Testis (tissue), 2 donors: ENCODE measurements around the gene DMBT1.

Experiments
- CTCF ChIP-seq, 3 experiments: fragments of 450-650 bp in 2 of 3; fragments of 200-600 bp in 1 of 3; sonication (generic) in 1 of 3; IDR thresholded peaks; one replicate each; pipeline ENCODE4 v1.5.1; 2016 to 2019; ENCODE audit warnings: antibody characterized with exemption in 3 of 3, mild to moderate bottlenecking in 2 of 3, moderate library complexity in 1 of 3
- POLR2A ChIP-seq: fragments of 450-650 bp; IDR thresholded peaks from one replicate; pipeline ENCODE4 v1.6.1; 2017; ENCODE audit warnings: antibody characterized with exemption, mild to moderate bottlenecking, moderate library complexity

DNA sequence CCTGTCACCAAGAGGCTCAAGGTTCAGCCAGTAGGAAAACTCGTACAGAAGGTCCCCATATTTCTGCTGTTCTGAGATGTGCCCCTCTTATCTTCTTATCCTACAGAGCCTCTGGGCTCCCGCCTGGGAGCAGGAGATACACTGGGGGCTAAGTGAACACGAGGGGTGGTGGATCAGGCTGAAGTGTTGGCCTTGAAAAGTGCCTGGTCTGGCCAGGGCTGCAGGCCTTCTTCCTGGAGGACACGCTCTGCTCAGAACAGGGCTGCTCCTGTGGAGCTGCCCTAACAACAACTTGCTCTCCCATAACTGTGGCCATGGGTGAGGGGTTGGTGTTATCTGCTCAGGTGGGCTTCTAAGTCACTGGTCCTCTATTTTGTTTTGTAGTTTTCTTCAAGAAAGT lies 105.4 kb downstream of the DMBT1 start:
- TF ChIP-seq CTCF (IDR thresholded peaks at IDR 0.05) (no peak), POLR2A (no peak)
